NCI-H146 (cell line): ENCODE measurements around the gene OR3A2.
"Not testable (repeated sequence)": the region's sequence is repeated elsewhere in the genome, so short reads cannot be mapped to it uniquely, and the experiment has no call there.

Source experiments
- DNase-seq: peaks from one replicate; lab custom pipeline; 2025; lab: John Stamatoyannopoulos, UW

The OR3A2 gene

GRCh38 chr17:3293548-3293947 is 92.6 kb downstream of the OR3A2 start:
- not testable (repeated sequence) for DNase-seq

GRCh38 chr17:3282901-3283300 is 103.2 kb downstream of the OR3A2 start:
- DNase-seq: no peak

GRCh38 chr17:3276126-3276525 is 110.0 kb downstream of the OR3A2 start:
- DNase-seq: no peak

- DNase-seq: no peak
Observed at GRCh38 chr17:3271072-3271848, 114.8 kb downstream of the OR3A2 start.

GRCh38 chr17:3260600-3260999 is 125.5 kb downstream of the OR3A2 start:
- DNase-seq: no peak

GRCh38 chr17:3260163-3260562 is 125.9 kb downstream of the OR3A2 start:
- no peak for DNase-seq

- DNase-seq: no peak
Observed at GRCh38 chr17:3256575-3256974, 129.5 kb downstream of the OR3A2 start.

GRCh38 chr17:3249013-3249412 is 137.1 kb downstream of the OR3A2 start:
- DNase-seq: not testable (repeated sequence)

GRCh38 chr17:3244841-3245240 is 141.3 kb downstream of the OR3A2 start:
- not testable (repeated sequence) for DNase-seq

- DNase-seq: not testable (repeated sequence)
Observed at GRCh38 chr17:3241044-3241443, 145.1 kb downstream of the OR3A2 start.

- DNase-seq: not testable (repeated sequence)
Observed at GRCh38 chr17:3238685-3239084, 147.4 kb downstream of the OR3A2 start.

GRCh38 chr17:3232300-3232699 is 153.8 kb downstream of the OR3A2 start:
- DNase-seq: not testable (repeated sequence)
